Embryonic facial prominence (tissue), 1 donor: ENCODE measurements around the gene PCK1.

ENCODE experiments used
- DNase-seq: peaks from one replicate; pipeline ENCODE4 v3.0.0-alpha.2; 2016; ENCODE audit errors: extremely low spot score

Gene PCK1

DNA sequence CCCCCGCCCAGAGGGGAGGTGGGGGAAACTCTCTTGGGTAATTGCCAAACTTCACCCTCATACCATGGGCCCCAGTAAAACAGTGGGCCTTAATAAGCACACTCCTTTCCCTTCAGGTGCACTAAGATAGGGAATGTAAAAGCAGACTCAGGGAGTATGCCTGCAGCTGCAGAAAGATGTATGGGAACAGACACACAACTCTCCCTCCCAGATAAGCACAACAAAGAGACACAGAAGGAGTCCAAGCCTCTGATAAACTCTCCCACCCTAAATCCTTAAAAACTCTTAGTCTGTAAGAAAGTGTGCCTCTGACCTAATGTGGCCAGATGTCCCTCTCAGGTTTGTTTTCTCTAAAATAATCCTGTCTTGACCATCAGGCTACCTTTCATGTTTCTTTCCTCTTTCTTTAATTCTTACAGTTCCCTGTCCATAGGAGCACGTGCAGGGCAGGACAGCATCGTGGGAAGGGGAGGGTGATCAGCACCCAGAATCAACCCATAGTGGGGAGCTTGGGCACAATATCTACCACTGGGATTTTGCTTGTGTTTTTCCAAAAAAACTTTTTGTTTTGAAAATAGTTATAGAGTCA, 24.7 kb upstream of the PCK1 start:
- DNase-seq: no peak

DNA sequence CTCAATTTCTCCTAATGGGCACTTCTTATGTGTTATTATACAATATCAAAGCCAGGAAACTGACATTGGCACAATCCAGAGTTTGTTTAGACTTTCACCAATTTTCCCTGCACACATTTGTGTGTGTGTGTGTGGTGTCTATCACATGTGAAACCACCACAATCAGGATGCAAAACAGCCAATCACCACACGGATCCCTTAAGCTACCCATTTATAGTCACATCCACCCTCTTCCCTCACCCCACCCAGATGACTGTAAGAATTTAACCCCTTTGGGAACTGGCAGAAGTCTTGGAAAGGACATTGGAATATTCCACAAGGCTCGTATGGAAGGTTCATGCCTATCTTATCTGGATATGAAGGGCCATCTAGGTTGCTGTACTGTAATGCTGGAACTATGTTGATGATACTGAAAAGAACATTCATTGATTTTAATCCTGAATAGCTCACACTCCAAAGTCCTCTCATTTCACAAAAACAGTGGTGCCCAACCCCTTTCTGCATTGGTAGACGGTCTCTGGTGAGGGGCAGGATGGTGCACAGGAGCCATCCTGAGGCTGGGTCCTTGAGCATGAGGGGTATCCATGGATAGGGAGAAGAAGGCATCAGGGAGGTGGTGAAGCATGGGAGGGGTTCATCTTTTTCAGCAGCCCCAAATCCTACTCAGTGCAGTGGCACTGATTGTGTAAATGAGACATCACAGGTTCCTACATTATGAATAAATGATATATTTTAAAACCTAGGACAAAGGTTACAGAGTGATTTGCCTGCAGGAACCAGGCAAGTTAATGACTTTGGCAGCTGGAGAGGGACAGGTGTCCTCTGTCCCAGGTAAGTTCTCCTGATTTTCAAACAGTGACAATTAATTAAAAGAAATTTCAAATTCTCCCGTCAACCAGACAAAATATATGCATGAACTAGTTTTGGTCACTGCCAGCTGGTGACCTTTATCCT, 23.9 kb upstream of the PCK1 start:
- DNase-seq: no peak

DNA sequence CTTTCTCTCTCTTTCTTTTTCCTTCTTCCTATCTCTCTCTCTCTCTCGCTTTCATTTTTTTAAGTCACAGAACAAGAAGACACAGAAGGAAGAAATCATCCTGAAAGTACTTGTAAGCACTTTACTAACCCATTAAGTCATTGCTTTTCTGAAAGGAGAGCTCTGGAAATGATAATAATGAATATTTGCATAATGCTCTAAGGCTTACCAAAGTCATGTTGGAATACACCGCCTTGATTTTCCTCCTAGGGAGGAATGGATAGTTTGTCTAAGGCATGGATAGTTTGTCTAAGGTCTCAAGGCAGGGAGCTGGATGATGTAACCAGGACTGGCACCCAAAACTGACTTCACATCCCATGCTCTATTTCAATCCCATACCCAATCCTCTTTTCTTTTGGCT, 23.1 kb upstream of the PCK1 start:
- no peak for DNase-seq

GRCh38 chr20:57539889-57540288, 21.0 kb upstream of the PCK1 start:
- no peak for DNase-seq

GRCh38 chr20:57540890-57541580, 19.9 kb upstream of the PCK1 start:
- no peak for DNase-seq

GRCh38 chr20:57543754-57544153, 17.2 kb upstream of the PCK1 start:
- no peak for DNase-seq

- no peak for DNase-seq
Observed at GRCh38 chr20:57544838-57545564, 15.9 kb upstream of the PCK1 start.

GRCh38 chr20:57545927-57546662, 14.8 kb upstream of the PCK1 start:
- no peak for DNase-seq

- DNase-seq: no peak
Observed at GRCh38 chr20:57546956-57547649, 13.8 kb upstream of the PCK1 start.

GRCh38 chr20:57548177-57549058, 12.5 kb upstream of the PCK1 start:
- no peak for DNase-seq

DNA sequence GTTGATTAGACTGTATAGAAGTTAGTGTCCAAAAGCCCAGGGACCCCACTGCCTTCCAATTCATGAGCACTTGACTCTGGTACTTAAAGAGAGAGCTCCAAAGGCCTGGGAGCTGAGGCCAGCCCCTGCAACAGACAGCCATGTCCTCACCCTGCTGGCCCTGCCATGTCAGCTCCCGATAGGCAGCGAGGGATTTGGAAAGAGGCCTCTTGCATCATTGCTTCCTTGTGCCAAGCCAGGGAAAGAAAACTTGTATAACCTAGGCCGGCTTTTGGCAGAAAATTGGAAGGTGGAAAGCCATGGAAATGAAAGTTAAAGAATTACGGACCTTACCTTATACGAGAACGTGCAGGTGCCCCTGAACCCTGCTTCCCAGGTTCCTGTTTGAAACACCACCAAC, 8.4 kb upstream of the PCK1 start:
- no peak for DNase-seq

- no peak for DNase-seq
Observed at GRCh38 chr20:57553376-57554018, 7.4 kb upstream of the PCK1 start.

GRCh38 chr20:57555457-57556184, 5.3 kb upstream of the PCK1 start:
- DNase-seq: no peak

- DNase-seq: no peak
Observed at GRCh38 chr20:57556980-57557274, 4.0 kb upstream of the PCK1 start.

DNA sequence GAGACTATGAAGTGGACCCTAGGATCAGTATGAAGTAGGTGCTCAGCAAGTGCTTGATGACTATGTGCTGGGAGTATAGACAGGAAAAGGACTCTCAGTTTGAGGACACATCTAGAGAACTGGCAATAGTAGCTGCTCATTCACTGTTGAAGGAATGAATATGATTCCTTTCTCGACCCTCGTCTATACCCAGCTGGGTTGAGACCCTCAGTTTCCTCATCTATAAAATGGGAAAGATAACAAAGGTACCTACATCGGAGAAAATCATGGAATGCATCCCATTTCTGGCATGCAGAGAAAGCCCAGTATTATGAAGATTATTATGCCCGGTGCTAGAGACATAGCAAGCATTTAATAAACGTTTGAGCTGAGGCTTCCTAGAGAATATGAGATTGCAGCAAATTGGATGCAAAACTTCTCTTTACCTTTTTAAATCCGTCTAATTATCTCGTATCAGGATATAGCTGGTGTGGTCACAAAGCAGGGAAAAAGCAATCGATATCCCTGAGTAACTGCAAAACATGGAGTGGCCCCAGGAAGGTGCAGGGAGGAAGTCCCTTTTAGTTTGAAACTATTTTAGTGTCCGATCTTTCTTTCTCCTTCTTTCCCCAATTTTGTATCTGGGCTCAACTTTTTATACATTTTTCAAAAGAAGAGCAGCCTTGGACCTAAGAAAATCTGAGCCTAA, 2.8 kb upstream of the PCK1 start:
- DNase-seq: no peak

- DNase-seq: no peak
Observed at GRCh38 chr20:57558614-57559288, 2.2 kb upstream of the PCK1 start.

DNA sequence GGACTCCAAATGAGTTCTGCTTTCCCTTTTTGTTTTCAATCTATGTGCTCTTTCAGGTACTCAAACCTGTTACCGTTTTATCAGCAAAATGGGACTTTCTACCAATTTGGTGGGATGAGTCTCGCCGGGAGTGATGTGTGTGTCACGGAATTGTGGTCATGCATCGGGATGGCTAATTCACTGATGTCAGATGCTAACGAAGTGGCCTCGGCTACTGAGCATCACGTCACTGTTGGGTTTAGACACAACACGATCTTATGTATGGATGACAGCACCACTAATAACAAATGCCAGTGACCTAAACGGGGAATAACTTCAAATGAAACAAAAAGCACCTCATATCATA, 1.6 kb upstream of the PCK1 start:
- DNase-seq: no peak
